ENCODE results near the gene CCDC77. TPM values are rescaled to one million over a fixed set of nuclear protein-coding genes. Genes with fewer than 3 reads are reported as not detected.

The CCDC77 gene
- polyA plus RNA-seq, 1 of the 3 experiments (the other 2 are of a cell fraction) = 5.9 TPM

DNA sequence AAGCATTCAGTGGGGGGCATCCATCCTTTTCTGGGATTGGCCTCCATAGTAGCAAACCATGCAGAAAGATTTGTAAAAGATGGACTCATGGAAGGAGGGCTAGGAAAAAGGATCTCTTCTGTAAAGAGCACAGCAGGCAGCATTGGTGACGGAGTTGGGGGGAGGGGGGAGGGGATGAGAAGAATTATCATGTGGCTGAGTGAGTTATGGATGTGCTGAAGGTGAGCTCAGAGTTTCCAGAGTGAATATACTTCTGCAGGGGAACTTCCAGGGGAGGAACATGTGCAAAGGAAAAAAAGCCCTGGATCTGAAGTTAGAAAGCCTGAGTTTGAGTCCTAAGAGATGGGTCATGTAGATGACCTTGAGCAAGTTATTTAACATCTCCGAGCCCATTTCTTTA is 54.4 kb downstream of the CCDC77 start:
- Histone ChIP-seq H3K36me3 (replicated peaks in 1 of 2; ENCODE audit: control insufficient read depth in 1 of 2, insufficient read depth in 2 of 2, low read length in 1 of 2) (no peaks in the 10 kb centered on the region), H3K9me3 (no peaks in the 10 kb centered on the region), H3K9me2 (no peaks in the 10 kb centered on the region), H3K79me2 (ENCODE audit: insufficient read depth) (no peaks in the 10 kb centered on the region), H3K27ac (ENCODE audit: low read depth in 2 of 2, low read length in 1 of 2) (no peak overlapping the region), H3K4me2 (no peak overlapping the region), H3K9ac (no peak overlapping the region), H3K4me1 (ENCODE audit: control insufficient read depth in 1 of 2, insufficient read depth in 2 of 2, low read depth in 1 of 2, low read length in 1 of 2) (peaks cover 0 to 5% of the 10 kb centered on the region in 2 experiments; a peak in 1 of 4 replicates), H3F3A (replicated peaks; ENCODE audit: insufficient read depth) (no peaks in the 10 kb centered on the region), H4K20me1 (ENCODE audit: insufficient read depth) (no peaks in the 10 kb centered on the region), H3K4me3 (ENCODE audit: low read depth in 2 of 2, low read length in 1 of 2) (no peak overlapping the region), H3K27me3 (ENCODE audit: insufficient read depth) (peaks cover 39% of the 10 kb centered on the region), H2AFZ (ENCODE audit: low read depth) (no peak overlapping the region)
- POLR2A ChIA-PET = no interaction called here
- TF ChIP-seq CHD2 (IDR thresholded peaks at IDR 0.05; ENCODE audit: low read length, partially characterized antibody) (no peak), NRF1 (IDR thresholded peaks at IDR 0.05; ENCODE audit: low read depth, low read length) (no peak), FOSL2 (IDR thresholded peaks at IDR 0.05; ENCODE audit: borderline replicate concordance, low read depth) (no peak), SIN3A (IDR thresholded peaks at IDR 0.05; ENCODE audit: borderline replicate concordance, low read depth, low read length) (no peak), SMC3 (IDR thresholded peaks at IDR 0.05; ENCODE audit: low read depth, low read length) (no peak), RAD21 (IDR thresholded peaks at IDR 0.05; ENCODE audit: low read length) (no peak), EP300 (IDR thresholded peaks at IDR 0.05; ENCODE audit: borderline replicate concordance in 1 of 2, low read depth in 1 of 2, low read length in 1 of 2) (no peak), CTCF (IDR thresholded peaks at IDR 0.05) (no peak), TEAD4 (IDR thresholded peaks at IDR 0.05; ENCODE audit: borderline replicate concordance, insufficient read depth) (no peak), EZH2phosphoT487 (IDR thresholded peaks at IDR 0.05; ENCODE audit: borderline replicate concordance, low read depth) (no peak)
- DNase-seq = no peak
- CTCF ChIA-PET = interaction anchor here (1.0 to 21.8 kb wide), 4 partner anchors 9 to 85 kb away, joined by 3 to 560 read pairs (median 34); no protein-coding TSS in a partner anchor
- 8% methylated on average over 2 of the region's 2 CpGs for WGBS (ENCODE audit: low lambda C conversion rate)

DNA sequence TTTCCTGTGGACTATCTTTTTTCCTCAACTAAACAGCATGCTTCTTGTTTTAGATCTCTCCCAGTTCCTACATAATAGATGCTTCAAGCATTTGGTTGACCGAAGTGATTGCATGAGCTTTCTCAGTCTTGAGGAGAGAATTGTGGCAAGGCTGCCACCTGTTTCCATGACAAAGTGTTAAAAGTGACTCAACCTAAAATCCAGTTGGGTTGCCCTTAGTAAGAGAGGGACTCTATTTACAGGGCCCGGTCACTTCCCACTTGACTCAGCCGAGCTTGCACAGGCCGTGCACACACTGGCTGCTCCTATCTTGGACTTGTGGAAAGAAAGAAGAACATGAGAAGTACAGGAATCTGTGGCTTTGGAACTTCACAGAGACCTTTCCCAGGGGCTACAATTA is 56.2 kb downstream of the CCDC77 start:
- no peak overlapping the region for H2AFZ ChIP-seq (ENCODE audit: low read depth)
- TF ChIP-seq FOSL2 (IDR thresholded peaks at IDR 0.05; ENCODE audit: borderline replicate concordance, low read depth) (no peak), USF2 (IDR thresholded peaks at IDR 0.05; ENCODE audit: borderline replicate concordance, low read depth, low read length) (no peak), MXI1 (IDR thresholded peaks at IDR 0.05; ENCODE audit: low read depth, low read length) (no peak)
- no peak overlapping the region for H3K4me3 ChIP-seq (ENCODE audit: low read depth in 2 of 2, low read length in 1 of 2)
- H3K79me2 ChIP-seq (ENCODE audit: insufficient read depth) = no peaks in the 10 kb centered on the region
- no peak overlapping the region for H3K27ac ChIP-seq (ENCODE audit: low read depth in 2 of 2, low read length in 1 of 2)
- H3K9me2 ChIP-seq = no peaks in the 10 kb centered on the region
- H3K4me1 ChIP-seq (ENCODE audit: control insufficient read depth in 1 of 2, insufficient read depth in 2 of 2, low read depth in 1 of 2, low read length in 1 of 2) = peaks cover 0 to 5% of the 10 kb centered on the region in 2 experiments; a peak in 1 of 4 replicates
- no peak overlapping the region for H3K9ac ChIP-seq
- no peaks in the 10 kb centered on the region for H3K36me3 ChIP-seq (replicated peaks in 1 of 2; ENCODE audit: control insufficient read depth in 1 of 2, insufficient read depth in 2 of 2, low read length in 1 of 2)
- no peaks in the 10 kb centered on the region for H4K20me1 ChIP-seq (ENCODE audit: insufficient read depth)
- H3K9me3 ChIP-seq = no peaks in the 10 kb centered on the region
- H3K4me2 ChIP-seq = no peak overlapping the region
- peaks cover 47% of the 10 kb centered on the region for H3K27me3 ChIP-seq (ENCODE audit: insufficient read depth)
- no peak for DNase-seq
- no peaks in the 10 kb centered on the region for H3F3A ChIP-seq (replicated peaks; ENCODE audit: insufficient read depth)
- WGBS (ENCODE audit: low lambda C conversion rate) = 84% methylated on average over 4 of the region's 4 CpGs
- POLR2A ChIA-PET = no interaction called here
- CTCF ChIA-PET = interaction anchor here (1.5 to 21.8 kb wide), 2 partner anchors 15 to 83 kb away, joined by 8 to 560 read pairs; no protein-coding TSS in a partner anchor

Data from SK-N-SH (cell line).